ENCODE results near the gene MAP3K3.
A peak's percentile ranks its signal among the peaks of the same experiment; 100 is the strongest.

Gene MAP3K3

DNA sequence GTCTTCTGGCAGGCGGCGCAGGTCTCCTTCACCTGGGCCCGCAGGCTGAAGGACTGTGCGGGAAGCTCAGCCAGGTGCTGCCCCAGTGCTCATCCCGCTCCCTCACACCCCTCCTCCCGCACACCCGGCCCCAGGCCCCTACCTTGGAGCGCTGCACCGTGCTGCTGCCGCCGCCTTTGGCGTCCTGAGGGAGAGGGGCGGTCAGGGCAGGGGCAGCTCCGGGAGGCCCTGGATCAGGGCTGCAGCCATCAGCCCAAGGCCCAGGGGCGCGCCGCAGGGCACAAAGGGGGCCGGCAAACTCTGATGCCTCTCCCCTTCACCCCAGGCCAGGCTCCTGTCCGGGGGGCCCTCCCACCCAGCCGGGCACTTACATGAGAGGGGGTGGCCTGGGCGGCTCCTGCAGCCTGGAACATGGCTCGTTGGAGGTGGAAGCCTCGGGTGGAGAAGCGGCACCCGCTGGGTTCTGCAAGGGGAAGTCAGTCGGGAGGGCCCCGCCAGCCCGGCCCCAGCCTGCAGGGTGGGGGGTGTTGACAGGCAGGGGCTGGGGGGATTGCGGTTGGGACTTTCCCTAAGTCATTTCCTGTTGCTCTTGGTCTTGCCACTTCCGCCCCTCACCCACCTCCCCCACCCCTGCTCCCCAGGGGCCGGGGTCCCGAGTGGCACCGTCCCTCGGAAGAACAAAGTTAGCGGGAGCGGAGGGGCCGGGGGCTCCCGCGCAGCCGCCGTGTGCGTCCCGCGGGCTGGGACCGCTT is 76.8 kb downstream of the MAP3K3 start:
- peaks cover 10 to 21% of the 10 kb centered on the region in 2 experiments for H3K36me3 ChIP-seq (ENCODE audit: control insufficient read depth in 1 of 2, insufficient read depth in 2 of 2, low read length in 2 of 2)
- H3K14ac ChIP-seq (ENCODE audit: low read length): no peak overlapping the region
- DNase-seq: no peak
- no peaks in the 10 kb centered on the region for H3K27me3 ChIP-seq (ENCODE audit: insufficient read depth, low read length)
- no peak overlapping the region for H3K23ac ChIP-seq (ENCODE audit: low read length)
- no peak overlapping the region for H2BK5ac ChIP-seq (ENCODE audit: low read depth, low read length, poor library complexity)
- H3K79me2 ChIP-seq (ENCODE audit: control insufficient read depth, insufficient read depth, low read length, poor library complexity): peaks cover 4% of the 10 kb centered on the region
- peak overlapping the region; percentile 10 for H2AFZ ChIP-seq (ENCODE audit: insufficient read depth, low read length, poor library complexity)
- H3K9me3 ChIP-seq (ENCODE audit: insufficient read depth, low read depth, low read length): no peaks in the 10 kb centered on the region
- H4K8ac ChIP-seq (ENCODE audit: low read depth, low read length): peak overlapping the region; percentile 32
- H4K91ac ChIP-seq (ENCODE audit: low read depth, low read length): peak overlapping the region; percentile 48
- peak overlapping the region; percentile 25 for H3K9ac ChIP-seq (ENCODE audit: low read length)
- peak overlapping the region; percentile 78 for H3K4me3 ChIP-seq (ENCODE audit: low read depth, low read length)
- peak overlapping the region; percentile 1 for H3K4ac ChIP-seq (ENCODE audit: low read depth, low read length)
- H2BK12ac ChIP-seq (ENCODE audit: low read length): no peak overlapping the region
- H2BK120ac ChIP-seq (ENCODE audit: insufficient read depth, low read length, poor library complexity): no peak overlapping the region
- no peak overlapping the region for H3K27ac ChIP-seq (ENCODE audit: low read depth, low read length)
- H2AK5ac ChIP-seq (ENCODE audit: low read length): no peak overlapping the region
- peaks cover 6% of the 10 kb centered on the region for H3K79me1 ChIP-seq (ENCODE audit: low read length)
- WGBS (ENCODE audit: extremely low coverage, insufficient coverage, insufficient read length): no CpG with 5 or more reads among the region's 45 CpGs
- H3K4me2 ChIP-seq (ENCODE audit: low read length): peak overlapping the region; percentile 78
- H3K18ac ChIP-seq (ENCODE audit: low read length): no peak overlapping the region
- H3K4me1 ChIP-seq (ENCODE audit: control insufficient read depth in 1 of 2, insufficient read depth in 2 of 2, low read length in 2 of 2): peaks cover 9 to 16% of the 10 kb centered on the region in 2 experiments
- H4K12ac ChIP-seq (ENCODE audit: low read depth, low read length): no peak overlapping the region

DNA sequence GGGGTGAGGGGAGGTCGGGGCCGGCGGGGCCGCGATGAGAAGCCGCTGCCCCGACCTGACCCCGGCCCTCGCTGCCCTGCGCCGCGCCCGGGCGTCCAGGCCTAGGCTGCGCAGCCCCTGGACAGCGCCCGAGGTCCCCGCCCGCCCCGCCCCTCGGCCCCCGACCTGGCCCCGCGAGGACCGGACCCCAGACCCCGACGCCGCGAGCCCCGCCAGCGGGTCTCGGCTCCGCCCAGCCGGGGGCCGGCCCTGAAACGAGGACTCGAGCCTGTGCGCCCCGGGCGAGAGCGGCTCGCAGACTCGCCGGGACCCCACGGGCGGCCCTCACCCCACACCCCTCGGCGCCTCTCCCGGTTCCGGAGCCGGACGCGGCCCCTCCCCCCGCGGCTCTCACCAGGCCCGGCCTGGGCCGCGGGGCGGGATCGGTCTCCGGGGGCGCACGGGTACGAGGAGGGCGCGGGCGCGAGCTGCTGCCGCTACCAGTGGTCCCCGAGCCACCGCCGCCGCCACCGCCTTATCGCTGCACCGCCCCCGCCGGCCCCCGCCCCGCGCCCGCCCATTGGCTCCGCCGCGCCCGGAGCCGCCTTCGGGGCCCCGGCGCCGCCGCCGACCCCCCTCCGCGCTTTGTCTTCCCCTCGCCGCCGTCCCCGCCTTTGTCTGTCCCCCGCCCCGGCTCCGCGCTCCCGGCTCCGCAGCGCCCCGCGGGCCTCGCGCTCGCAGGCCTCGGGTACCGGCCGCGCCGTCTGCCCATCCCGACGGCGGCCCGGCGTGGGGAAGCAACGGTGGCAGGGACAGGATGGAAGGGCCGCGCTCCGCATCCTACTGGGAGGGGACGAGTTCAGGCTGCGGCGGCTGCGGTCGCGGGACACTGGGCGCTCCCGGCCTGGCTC is 77.7 kb downstream of the MAP3K3 start, which contains the start of gene LIMD2:
Gene LIMD2, minus strand, starts transcription at position 488 of the 890 bp plus-strand sequence. CDS start 827 bp downstream, outside the sequence.
- H2AK5ac ChIP-seq (ENCODE audit: low read length): peak within 1 kb of the TSS; percentile 34
- H4K12ac ChIP-seq (ENCODE audit: low read depth, low read length): peak within 1 kb of the TSS; percentile 72
- DNase-seq: peak in 1 of 2 donors; percentile 8
- peak within 1 kb of the TSS; percentile 45 for H2BK5ac ChIP-seq (ENCODE audit: low read depth, low read length, poor library complexity)
- H3K4me3 ChIP-seq (ENCODE audit: low read depth, low read length): peak within 1 kb of the TSS; percentile 78
- H3K18ac ChIP-seq (ENCODE audit: low read length): peak within 1 kb of the TSS; percentile 81
- H2BK12ac ChIP-seq (ENCODE audit: low read length): no peak within 1 kb of the TSS
- H3K4me2 ChIP-seq (ENCODE audit: low read length): peak within 1 kb of the TSS; percentile 78
- H3K14ac ChIP-seq (ENCODE audit: low read length): peak within 1 kb of the TSS; percentile 86
- peak within 1 kb of the TSS; percentile 80 for H4K8ac ChIP-seq (ENCODE audit: low read depth, low read length)
- no peak within 1 kb of the TSS for H3K23ac ChIP-seq (ENCODE audit: low read length)
- no peaks in the 10 kb centered on the region for H3K9me3 ChIP-seq (ENCODE audit: insufficient read depth, low read depth, low read length)
- H3K36me3 ChIP-seq (ENCODE audit: control insufficient read depth in 1 of 2, insufficient read depth in 2 of 2, low read length in 2 of 2): peaks cover 12 to 23% of the 10 kb centered on the region in 2 experiments
- H2AFZ ChIP-seq (ENCODE audit: insufficient read depth, low read length, poor library complexity): peak within 1 kb of the TSS; percentile 67
- peaks cover 6% of the 10 kb centered on the region for H3K79me1 ChIP-seq (ENCODE audit: low read length)
- WGBS (ENCODE audit: extremely low coverage, insufficient coverage, insufficient read length): no CpG with 5 or more reads among the region's 133 CpGs
- no peaks in the 10 kb centered on the region for H3K27me3 ChIP-seq (ENCODE audit: insufficient read depth, low read length)
- peaks cover 4% of the 10 kb centered on the region for H3K79me2 ChIP-seq (ENCODE audit: control insufficient read depth, insufficient read depth, low read length, poor library complexity)
- H3K27ac ChIP-seq (ENCODE audit: low read depth, low read length): peak within 1 kb of the TSS; percentile 50
- H3K4ac ChIP-seq (ENCODE audit: low read depth, low read length): peak within 1 kb of the TSS; percentile 16
- peak within 1 kb of the TSS; percentile 34 for H3K9ac ChIP-seq (ENCODE audit: low read length)
- peak within 1 kb of the TSS; percentile 54 for H2BK120ac ChIP-seq (ENCODE audit: insufficient read depth, low read length, poor library complexity)
- H3K4me1 ChIP-seq (ENCODE audit: control insufficient read depth in 1 of 2, insufficient read depth in 2 of 2, low read length in 2 of 2): peaks cover 9 to 16% of the 10 kb centered on the region in 2 experiments
- peak within 1 kb of the TSS; percentile 71 for H4K91ac ChIP-seq (ENCODE audit: low read depth, low read length)

DNA sequence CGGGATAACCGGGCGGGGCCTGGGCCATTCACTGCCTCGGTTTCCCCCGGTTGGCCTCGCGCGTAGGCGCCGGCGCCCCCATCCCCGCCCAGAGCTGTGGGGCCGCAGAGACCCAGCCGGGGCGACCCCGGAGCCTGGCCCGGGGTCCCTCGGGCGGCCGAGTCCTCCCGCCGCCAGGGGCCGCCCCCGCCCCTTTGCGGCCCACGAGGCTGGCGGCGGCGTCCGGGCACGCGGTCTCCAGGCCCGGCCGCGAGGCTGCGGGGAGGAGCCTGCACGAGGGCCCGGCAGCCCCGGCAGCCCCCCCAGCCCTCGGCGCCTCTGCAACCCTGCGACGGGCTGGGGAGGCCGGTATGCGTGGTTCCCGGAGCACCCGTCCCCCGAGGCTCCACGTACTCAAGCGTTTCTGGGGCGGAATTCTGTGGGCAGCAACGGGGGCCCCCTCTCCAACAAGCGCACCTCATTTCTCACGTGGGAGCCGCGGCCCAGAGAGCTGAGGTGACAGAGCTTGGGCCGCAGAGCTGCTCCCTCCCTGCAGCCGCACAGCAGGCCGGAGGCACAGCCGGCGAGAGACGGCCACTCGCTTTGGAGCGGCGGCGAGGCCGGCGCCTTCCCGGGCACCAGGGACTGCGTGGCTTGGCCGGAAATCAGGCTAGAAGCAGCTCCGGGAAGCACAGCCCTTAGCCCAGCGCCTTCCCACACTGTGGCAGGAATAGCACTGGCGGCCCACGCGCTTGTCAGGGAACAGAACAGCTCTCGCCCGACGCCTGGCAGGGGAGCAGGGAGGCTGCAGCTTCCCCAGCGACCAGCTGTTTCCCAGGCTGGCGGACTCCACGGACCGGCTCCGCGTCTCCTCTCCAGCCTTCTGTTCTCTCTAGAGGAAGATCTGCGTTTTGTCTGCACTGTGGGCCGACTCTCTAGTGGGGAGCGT is 78.6 kb downstream of the MAP3K3 start:
- no CpG with 5 or more reads among the region's 88 CpGs for WGBS (ENCODE audit: extremely low coverage, insufficient coverage, insufficient read length)
- peaks cover 4% of the 10 kb centered on the region for H3K79me2 ChIP-seq (ENCODE audit: control insufficient read depth, insufficient read depth, low read length, poor library complexity)
- H2AK5ac ChIP-seq (ENCODE audit: low read length): peak overlapping the region; percentile 34
- peak overlapping the region; percentile 54 for H2BK120ac ChIP-seq (ENCODE audit: insufficient read depth, low read length, poor library complexity)
- H3K4me3 ChIP-seq (ENCODE audit: low read depth, low read length): peak overlapping the region; percentile 69
- peak overlapping the region; percentile 81 for H3K18ac ChIP-seq (ENCODE audit: low read length)
- H2BK5ac ChIP-seq (ENCODE audit: low read depth, low read length, poor library complexity): no peak overlapping the region
- H3K4ac ChIP-seq (ENCODE audit: low read depth, low read length): peak overlapping the region; percentile 16
- H3K79me1 ChIP-seq (ENCODE audit: low read length): peaks cover 6% of the 10 kb centered on the region
- H3K23ac ChIP-seq (ENCODE audit: low read length): no peak overlapping the region
- peak overlapping the region; percentile 67 for H2AFZ ChIP-seq (ENCODE audit: insufficient read depth, low read length, poor library complexity)
- peaks cover 15 to 24% of the 10 kb centered on the region in 2 experiments for H3K36me3 ChIP-seq (ENCODE audit: control insufficient read depth in 1 of 2, insufficient read depth in 2 of 2, low read length in 2 of 2)
- peak overlapping the region; percentile 80 for H4K8ac ChIP-seq (ENCODE audit: low read depth, low read length)
- peak overlapping the region; percentile 5 for H3K27ac ChIP-seq (ENCODE audit: low read depth, low read length)
- no peaks in the 10 kb centered on the region for H3K9me3 ChIP-seq (ENCODE audit: insufficient read depth, low read depth, low read length)
- H3K9ac ChIP-seq (ENCODE audit: low read length): no peak overlapping the region
- peaks cover 9 to 16% of the 10 kb centered on the region in 2 experiments for H3K4me1 ChIP-seq (ENCODE audit: control insufficient read depth in 1 of 2, insufficient read depth in 2 of 2, low read length in 2 of 2)
- H4K91ac ChIP-seq (ENCODE audit: low read depth, low read length): peak overlapping the region; percentile 71
- peak overlapping the region; percentile 69 for H3K4me2 ChIP-seq (ENCODE audit: low read length)
- H3K14ac ChIP-seq (ENCODE audit: low read length): peak overlapping the region; percentile 86
- H3K27me3 ChIP-seq (ENCODE audit: insufficient read depth, low read length): no peaks in the 10 kb centered on the region
- peak overlapping the region; percentile 72 for H4K12ac ChIP-seq (ENCODE audit: low read depth, low read length)
- DNase-seq: no peak
- H2BK12ac ChIP-seq (ENCODE audit: low read length): no peak overlapping the region

All from trophoblast cell (in vitro differentiated cells and primary cell).